H1 (cell line): Measurements from ENCODE around the gene LHFPL3. TPM values are rescaled to one million over a fixed set of nuclear protein-coding genes. Genes with fewer than 3 reads are reported as not detected.
A peak's percentile ranks its signal among the peaks of the same experiment; 100 is the strongest.

Source experiments
- CTCF ChIA-PET: fragments of 300-600 bp; sonication (Branson Sonifier 250); formaldehyde crosslinking; loops from one replicate; lab custom pipeline; 2021; ENCODE audit not compliant: partially characterized antibody; lab: Charles Lee
- POLR2A ChIA-PET: fragments of 300-600 bp; sonication (Branson Sonifier 250); formaldehyde crosslinking; loops from one replicate; lab custom pipeline; 2021; ENCODE audit warnings: inconsistent platforms; ENCODE audit not compliant: partially characterized antibody; lab: Charles Lee
- DNase-seq, 2 experiments: peaks; one replicate each; pipeline versions ENCODE4 v3.0.0 to v3.0.0-alpha.2; 2010 to 2022; ENCODE audit warnings: low spot score in 2 of 2, low read depth in 1 of 2, mixed read lengths in 1 of 2
- FAIRE-seq: peaks from 2 replicates; lab custom pipeline; 2011; peaks lifted over from hg19 to GRCh38; lab: Jason Lieb, UNC
- H2AFZ ChIP-seq: 2 replicates; pipeline ENCODE4 v1.8.1; 2012; ENCODE audit warnings: low read length, inconsistent platforms
- H2AK5ac ChIP-seq: 2 replicates; pipeline ENCODE4 v1.6.1; 2013; ENCODE audit warnings: low read depth, low read length
- H2BK120ac ChIP-seq: replicated peaks from 2 replicates; pipeline ENCODE3; 2013; ENCODE audit warnings: low read depth, low read length, inconsistent platforms
- H2BK12ac ChIP-seq: 2 replicates; pipeline ENCODE4 v1.6.1; 2013; ENCODE audit warnings: low read depth, low read length
- H2BK15ac ChIP-seq: 2 replicates; pipeline ENCODE4 v1.6.1; 2013; ENCODE audit warnings: low read length
- H2BK20ac ChIP-seq: 2 replicates; pipeline ENCODE4 v1.6.1; 2013; ENCODE audit warnings: low read length
- H2BK5ac ChIP-seq: 2 replicates; pipeline ENCODE4 v1.6.1; 2013; ENCODE audit warnings: low read depth, low read length
- H3K14ac ChIP-seq: 2 replicates; pipeline ENCODE4 v1.6.1; 2013; ENCODE audit warnings: inconsistent platforms; ENCODE audit not compliant: insufficient read length
- H3K18ac ChIP-seq: 2 replicates; pipeline ENCODE4 v1.6.1; 2013; ENCODE audit warnings: low read length; ENCODE audit errors: extremely low read depth
- H3K23ac ChIP-seq: 2 replicates; pipeline ENCODE4 v1.6.1; 2013; ENCODE audit warnings: inconsistent platforms; ENCODE audit not compliant: insufficient read length
- H3K23me2 ChIP-seq: 2 replicates; pipeline ENCODE4 v1.6.1; 2013; ENCODE audit warnings: low read depth, low read length
- H3K27ac ChIP-seq: 2 replicates; pipeline ENCODE4 v1.6.1; 2011; ENCODE audit warnings: low read depth, low read length, inconsistent platforms
- H3K27me3 ChIP-seq, 4 experiments: replicated peaks in 1 of 4; 1 replicate in 1 of 4; 2 replicates in 3 of 4; pipeline versions ENCODE4 v1.6.1 to v1.8.1; 2011 to 2013; ENCODE audit warnings: low read length in 3 of 4, mild to moderate bottlenecking in 3 of 4, inconsistent platforms in 2 of 4, mixed read lengths in 2 of 4, moderate library complexity in 1 of 4; ENCODE audit not compliant: control insufficient read depth in 3 of 4, insufficient read depth in 3 of 4; ENCODE audit errors: extremely low read depth in 1 of 4
- H3K36me3 ChIP-seq, 4 experiments: 2 replicates each; pipeline versions ENCODE4 v1.6.1 to v1.8.1; 2011 to 2013; ENCODE audit warnings: mild to moderate bottlenecking in 4 of 4, low read length in 3 of 4, moderate library complexity in 2 of 4, control low read depth in 1 of 4, inconsistent platforms in 1 of 4; ENCODE audit not compliant: insufficient read depth in 4 of 4, control insufficient read depth in 2 of 4
- H3K4ac ChIP-seq: replicated peaks from 2 replicates; pipeline ENCODE3; 2013; ENCODE audit warnings: low read length, low read depth, mixed read lengths, inconsistent platforms; ENCODE audit not compliant: insufficient read length
- H3K4me1 ChIP-seq, 4 experiments: replicated peaks in 1 of 4; 1 replicate in 1 of 4; 2 replicates in 3 of 4; pipeline versions ENCODE4 v1.6.1 to v1.8.1; 2011 to 2013; ENCODE audit warnings: low read length in 3 of 4, inconsistent platforms in 2 of 4, mixed read lengths in 1 of 4; ENCODE audit not compliant: insufficient read depth in 4 of 4, control insufficient read depth in 3 of 4
- H3K4me2 ChIP-seq, 2 experiments: 2 replicates each; pipeline versions ENCODE4 v1.6.1 to v1.8.1; 2011 to 2013; ENCODE audit warnings: low read depth in 2 of 2, low read length in 2 of 2, control low read depth in 1 of 2, inconsistent platforms in 1 of 2, mild to moderate bottlenecking in 1 of 2; ENCODE audit not compliant: insufficient read depth in 1 of 2
- H3K4me3 ChIP-seq, 4 experiments: fragments of 200-600, 300-600 bp in 1 of 4; sonication (generic), shearing (Covaris generic), sonication (Bioruptor Twin) in 1 of 4; 2 replicates each; pipeline versions ENCODE4 v1.5.1 to v1.8.1; 2011 to 2016; ENCODE audit warnings: low read length in 4 of 4, low read depth in 3 of 4, control low read depth in 2 of 4, inconsistent platforms in 2 of 4, mild to moderate bottlenecking in 2 of 4, mixed read lengths in 1 of 4, moderate library complexity in 1 of 4; ENCODE audit not compliant: insufficient read depth in 2 of 4; ENCODE audit errors: extremely low read depth in 1 of 4
- H3K56ac ChIP-seq: replicated peaks from 2 replicates; pipeline ENCODE3; 2013; ENCODE audit warnings: low read depth, mild to moderate bottlenecking, mixed read lengths, low read length, inconsistent platforms; ENCODE audit not compliant: insufficient read length
- H3K79me1 ChIP-seq: 2 replicates; pipeline ENCODE4 v1.6.1; 2013; ENCODE audit warnings: low read depth, low read length, control low read depth
- H3K79me2 ChIP-seq, 2 experiments: 2 replicates each; pipeline versions ENCODE4 v1.6.1 to v1.8.1; 2012 to 2013; ENCODE audit warnings: low read length in 2 of 2, mild to moderate bottlenecking in 2 of 2, inconsistent platforms in 1 of 2; ENCODE audit not compliant: insufficient read depth in 2 of 2, control insufficient read depth in 1 of 2
- H3K9ac ChIP-seq, 4 experiments: replicated peaks in 1 of 4; 1 replicate in 1 of 4; 2 replicates in 3 of 4; pipeline versions ENCODE4 v1.6.1 to v1.8.1; 2011 to 2013; ENCODE audit warnings: low read depth in 3 of 4, low read length in 3 of 4, control low read depth in 2 of 4, mild to moderate bottlenecking in 2 of 4, moderate library complexity in 2 of 4, inconsistent platforms in 1 of 4; ENCODE audit errors: extremely low read depth in 1 of 4
- H3K9me3 ChIP-seq, 2 experiments: 2 replicates each; pipeline versions ENCODE4 v1.6.1 to v1.8.1; 2012 to 2013; ENCODE audit warnings: mild to moderate bottlenecking in 2 of 2, moderate library complexity in 2 of 2, control low read depth in 1 of 2, inconsistent platforms in 1 of 2, low read depth in 1 of 2, low read length in 1 of 2, mixed read lengths in 1 of 2; ENCODE audit not compliant: insufficient read depth in 2 of 2
- H4K20me1 ChIP-seq, 2 experiments: replicated peaks in 1 of 2; 2 replicates each; pipeline versions ENCODE3 to v1.8.1; 2011 to 2013; ENCODE audit warnings: inconsistent platforms in 2 of 2, low read length in 2 of 2, mild to moderate bottlenecking in 1 of 2; ENCODE audit not compliant: insufficient read depth in 2 of 2, control insufficient read depth in 1 of 2
- H4K5ac ChIP-seq: 2 replicates; pipeline ENCODE4 v1.6.1; 2013; ENCODE audit warnings: low read length, low read depth, mixed read lengths, inconsistent platforms; ENCODE audit not compliant: insufficient read length
- H4K8ac ChIP-seq: 2 replicates; pipeline ENCODE4 v1.8.0; 2013; ENCODE audit warnings: mild to moderate bottlenecking, moderate library complexity, low read length, inconsistent platforms; ENCODE audit not compliant: insufficient read depth; ENCODE audit errors: extremely low read depth
- H4K91ac ChIP-seq: replicated peaks from 2 replicates; pipeline ENCODE3; 2013; ENCODE audit warnings: low read length, mixed read lengths, inconsistent platforms; ENCODE audit not compliant: insufficient read length
- BACH1 ChIP-seq: IDR thresholded peaks from 2 replicates; pipeline ENCODE4 v1.6.1; 2012; ENCODE audit warnings: low read length, improper control_type of control experiment
- CTBP2 ChIP-seq: IDR thresholded peaks from 2 replicates; pipeline ENCODE4 v1.7.0; 2011; ENCODE audit warnings: borderline replicate concordance, mild to moderate bottlenecking, moderate library complexity, mixed read lengths, low read length; ENCODE audit not compliant: insufficient read depth, insufficient read length
- JUN ChIP-seq: IDR thresholded peaks from 2 replicates; pipeline ENCODE4 v1.6.1; 2011; ENCODE audit warnings: low read depth, mild to moderate bottlenecking, improper control_type of control experiment, low read length
- PHF8 ChIP-seq: fragments of 200-600 bp; sonication (generic); conservative IDR thresholded peaks from 2 replicates; pipeline ENCODE4 v1.7.1; 2012; ENCODE audit warnings: low read depth, mild to moderate bottlenecking, inconsistent platforms, low read length, moderate library complexity
- SP4 ChIP-seq: IDR thresholded peaks from 2 replicates; pipeline ENCODE4 v1.6.1; 2012; ENCODE audit warnings: low read length, inconsistent platforms
- SUZ12 ChIP-seq: fragments of 200-600 bp; sonication (generic); IDR thresholded peaks from 2 replicates; pipeline ENCODE4 v1.6.1; 2012; ENCODE audit warnings: mild to moderate bottlenecking, inconsistent platforms, low read length, moderate library complexity, mixed read lengths
- YY1 ChIP-seq: IDR thresholded peaks from 2 replicates; pipeline ENCODE4 v1.6.1; 2011; ENCODE audit warnings: low read depth, mild to moderate bottlenecking, low read length
- whole genome bisulfite sequencing, 2 experiments: shearing (Covaris generic) in 1 of 2; methylation state at CpG; one replicate each; pipeline versions ENCODE4 v1.1.6 to v1.1.7; 2013 to 2015; ENCODE audit warnings: low lambda C conversion rate in 2 of 2, mixed read lengths in 2 of 2, inconsistent platforms in 1 of 2, low coverage in 1 of 2, missing lambda C conversion rate in 1 of 2; ENCODE audit not compliant: insufficient replicate concordance in 2 of 2, insufficient coverage in 1 of 2, insufficient read length in 1 of 2; ENCODE audit errors: extremely low coverage in 1 of 2, missing lambda C conversion rate in 1 of 2; 5-methylcytosine and 5-hydroxymethylcytosine counted together
- polyA plus RNA-seq, 7 experiments: library from polyadenylated mRNA; depleted of rRNA in 3 of 7; stranded (reverse) in 5 of 7; unstranded in 2 of 7; fragments of >200 nt in 5 of 7; fragments of 200-250 nt in 2 of 7; gene quantifications; 1 replicate in 5 of 7; 2 replicates in 1 of 7; 4 replicates in 1 of 7; pipeline versions ENCODE4 v1.2.1 to v1.2.3, GENCODE V29; 2011 to 2013; ENCODE audit warnings: missing spikeins in 2 of 7, mixed read lengths in 2 of 7
- total RNA-seq: library from RNA; stranded (reverse); fragmentation: NEBNext Ultra II Directional; extraction: Animal tissue kit (Norgen Biotek cat#: 25700); gene quantifications from 2 replicates; pipeline ENCODE4 v1.2.1, GENCODE V29; 2021
- TF ChIP-seq, protein P1 (sequence below), 3 experiments: IDR thresholded peaks; 1 replicate in 2 of 3; 2 replicates in 1 of 3; pipeline versions ENCODE4 v1.5.1 to v1.6.1; 2011; ENCODE audit warnings: low read length in 3 of 3, mild to moderate bottlenecking in 3 of 3, inconsistent platforms in 2 of 3, low read depth in 1 of 3, moderate library complexity in 1 of 3; ENCODE audit not compliant: insufficient read depth in 1 of 3; ENCODE audit errors: control extremely low read depth in 1 of 3
- TF ChIP-seq, protein P2 (sequence below): IDR thresholded peaks from 2 replicates; pipeline ENCODE4 v1.6.1; 2012; ENCODE audit warnings: low read length, inconsistent platforms

The LHFPL3 gene
- total and polyA plus RNA-seq, 2 of the 8 experiments (the other 6 are each of a cell fraction or from before 2014, with no cell fraction given) = 0.24 to 0.50 TPM

DNA sequence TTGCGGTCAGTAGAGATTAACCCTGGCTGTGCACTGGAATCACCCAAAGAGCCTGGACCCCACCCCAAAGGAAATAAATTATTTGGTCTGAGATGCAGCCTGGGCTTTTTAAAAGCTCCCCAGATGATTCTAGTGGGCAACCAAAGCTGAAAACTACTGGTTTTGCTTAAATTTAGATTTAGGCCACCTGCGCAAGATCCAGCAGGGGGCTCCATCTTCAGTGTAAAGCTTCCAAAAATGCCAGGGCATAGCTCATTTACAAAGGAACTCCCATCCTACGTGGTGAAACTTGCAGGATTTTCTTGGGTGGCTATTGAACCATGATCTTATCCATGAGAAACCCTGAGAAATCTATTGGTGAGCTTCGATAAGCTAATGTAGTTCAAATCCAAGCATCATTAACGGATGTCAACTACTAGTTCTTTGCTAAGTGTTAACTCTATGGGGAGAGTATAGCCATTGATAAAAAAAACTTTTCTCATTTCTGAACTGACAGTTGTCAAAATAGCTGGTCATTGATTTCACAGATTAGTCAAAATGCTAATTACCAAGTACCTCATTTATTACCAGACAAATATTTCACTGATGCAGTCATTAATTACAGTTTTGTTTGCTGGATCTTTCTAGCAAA lies 315.3 kb downstream of the LHFPL3 start:
- Histone ChIP-seq H3K27me3 (no peaks in the 10 kb centered on the region), H3K36me3 (no peaks in the 10 kb centered on the region), H2BK12ac (no peak overlapping the region), H4K5ac (no peak overlapping the region), H3K23me2 (no peaks in the 10 kb centered on the region), H3K9me3 (peaks cover 4 to 5% of the 10 kb centered on the region in 2 experiments; a peak in 1 of 4 replicates), H2BK15ac (no peak overlapping the region), H2BK20ac (no peak overlapping the region), H2BK120ac (no peak overlapping the region), H3K79me1 (no peaks in the 10 kb centered on the region), H3K79me2 (no peaks in the 10 kb centered on the region), H3K4me1 (no peaks in the 10 kb centered on the region), H3K14ac (no peak overlapping the region), H2AFZ (no peak overlapping the region), H2AK5ac (no peak overlapping the region), H4K91ac (no peak overlapping the region), H3K27ac (no peak overlapping the region), H3K4me3 (no peak overlapping the region), H3K23ac (no peak overlapping the region), H4K20me1 (no peaks in the 10 kb centered on the region), H4K8ac (no peak overlapping the region), H3K18ac (no peak overlapping the region), H3K4me2 (no peak overlapping the region), H2BK5ac (no peak overlapping the region), H3K9ac (no peak overlapping the region), H3K4ac (no peak overlapping the region), H3K56ac (no peak overlapping the region)
- DNase-seq (peak; percentile 7 to 48), FAIRE-seq (peak; percentile 55)
- CTCF ChIA-PET = interaction anchor here (0.7 to 8.8 kb wide), 35 partner anchors 11 to 498 kb away, joined by 3 to 94 read pairs (median 4); no protein-coding TSS in a partner anchor
- 57% methylated on average over 5 of the region's 5 CpGs; no CpG with 5 or more reads in 1 of the 2 experiments for WGBS, 2 experiments
- POLR2A ChIA-PET = no interaction called here
- TF ChIP-seq YY1 (0 out of 2 replicates have a peak, but pooled peaks have one; percentile 16), CTBP2 (no peak), SUZ12 (no peak), BACH1 (no peak), SP4 (no peak), PHF8 (no peak), JUN (no peak)
- TF ChIP-seq, protein P1, sequence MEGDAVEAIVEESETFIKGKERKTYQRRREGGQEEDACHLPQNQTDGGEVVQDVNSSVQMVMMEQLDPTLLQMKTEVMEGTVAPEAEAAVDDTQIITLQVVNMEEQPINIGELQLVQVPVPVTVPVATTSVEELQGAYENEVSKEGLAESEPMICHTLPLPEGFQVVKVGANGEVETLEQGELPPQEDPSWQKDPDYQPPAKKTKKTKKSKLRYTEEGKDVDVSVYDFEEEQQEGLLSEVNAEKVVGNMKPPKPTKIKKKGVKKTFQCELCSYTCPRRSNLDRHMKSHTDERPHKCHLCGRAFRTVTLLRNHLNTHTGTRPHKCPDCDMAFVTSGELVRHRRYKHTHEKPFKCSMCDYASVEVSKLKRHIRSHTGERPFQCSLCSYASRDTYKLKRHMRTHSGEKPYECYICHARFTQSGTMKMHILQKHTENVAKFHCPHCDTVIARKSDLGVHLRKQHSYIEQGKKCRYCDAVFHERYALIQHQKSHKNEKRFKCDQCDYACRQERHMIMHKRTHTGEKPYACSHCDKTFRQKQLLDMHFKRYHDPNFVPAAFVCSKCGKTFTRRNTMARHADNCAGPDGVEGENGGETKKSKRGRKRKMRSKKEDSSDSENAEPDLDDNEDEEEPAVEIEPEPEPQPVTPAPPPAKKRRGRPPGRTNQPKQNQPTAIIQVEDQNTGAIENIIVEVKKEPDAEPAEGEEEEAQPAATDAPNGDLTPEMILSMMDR (IDR thresholded peaks at IDR 0.05; ENCODE audit: control extremely low read depth in 1 of 3, insufficient read depth in 1 of 3, low read depth in 1 of 3, low read length in 3 of 3) = peak; percentile 19 to 73 (median 63)
- TF ChIP-seq, protein P2, sequence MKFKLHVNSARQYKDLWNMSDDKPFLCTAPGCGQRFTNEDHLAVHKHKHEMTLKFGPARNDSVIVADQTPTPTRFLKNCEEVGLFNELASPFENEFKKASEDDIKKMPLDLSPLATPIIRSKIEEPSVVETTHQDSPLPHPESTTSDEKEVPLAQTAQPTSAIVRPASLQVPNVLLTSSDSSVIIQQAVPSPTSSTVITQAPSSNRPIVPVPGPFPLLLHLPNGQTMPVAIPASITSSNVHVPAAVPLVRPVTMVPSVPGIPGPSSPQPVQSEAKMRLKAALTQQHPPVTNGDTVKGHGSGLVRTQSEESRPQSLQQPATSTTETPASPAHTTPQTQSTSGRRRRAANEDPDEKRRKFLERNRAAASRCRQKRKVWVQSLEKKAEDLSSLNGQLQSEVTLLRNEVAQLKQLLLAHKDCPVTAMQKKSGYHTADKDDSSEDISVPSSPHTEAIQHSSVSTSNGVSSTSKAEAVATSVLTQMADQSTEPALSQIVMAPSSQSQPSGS = no peak
